GM19238 (cell line): ENCODE data around the gene PRRX2.
A peak's percentile ranks its signal among the peaks of the same experiment; 100 is the strongest.

Source experiments
- DNase-seq: peaks from one replicate; pipeline ENCODE4 v3.0.0; 2011; ENCODE audit warnings: low spot score; ENCODE audit not compliant: insufficient read length

The PRRX2 gene

GRCh38 chr9:129703667-129704355 is 38.4 kb downstream of the PRRX2 start:
- DNase-seq = no peak

DNA sequence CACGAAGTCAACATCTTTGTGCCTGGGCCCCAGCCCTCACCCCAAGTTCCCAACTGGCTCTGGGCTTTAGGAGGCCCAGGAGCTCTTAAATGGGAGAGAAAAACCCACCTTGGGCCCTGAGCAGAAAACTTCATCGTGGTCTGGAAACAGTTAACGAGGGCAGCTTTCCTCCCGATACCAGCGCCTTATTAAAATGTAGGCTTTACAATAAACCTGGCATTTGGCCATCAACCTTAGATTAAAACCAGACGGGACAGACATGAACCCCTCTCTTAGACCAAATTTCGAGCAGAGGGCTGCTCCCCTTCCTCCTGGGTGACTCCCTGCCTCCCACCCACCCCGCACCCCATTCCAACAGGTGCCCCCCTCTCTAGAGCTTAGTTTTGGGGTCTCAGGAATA is 39.4 kb downstream of the PRRX2 start:
- DNase-seq = no peak

GRCh38 chr9:129708793-129709192 is 43.3 kb downstream of the PRRX2 start:
- DNase-seq = no peak

DNA sequence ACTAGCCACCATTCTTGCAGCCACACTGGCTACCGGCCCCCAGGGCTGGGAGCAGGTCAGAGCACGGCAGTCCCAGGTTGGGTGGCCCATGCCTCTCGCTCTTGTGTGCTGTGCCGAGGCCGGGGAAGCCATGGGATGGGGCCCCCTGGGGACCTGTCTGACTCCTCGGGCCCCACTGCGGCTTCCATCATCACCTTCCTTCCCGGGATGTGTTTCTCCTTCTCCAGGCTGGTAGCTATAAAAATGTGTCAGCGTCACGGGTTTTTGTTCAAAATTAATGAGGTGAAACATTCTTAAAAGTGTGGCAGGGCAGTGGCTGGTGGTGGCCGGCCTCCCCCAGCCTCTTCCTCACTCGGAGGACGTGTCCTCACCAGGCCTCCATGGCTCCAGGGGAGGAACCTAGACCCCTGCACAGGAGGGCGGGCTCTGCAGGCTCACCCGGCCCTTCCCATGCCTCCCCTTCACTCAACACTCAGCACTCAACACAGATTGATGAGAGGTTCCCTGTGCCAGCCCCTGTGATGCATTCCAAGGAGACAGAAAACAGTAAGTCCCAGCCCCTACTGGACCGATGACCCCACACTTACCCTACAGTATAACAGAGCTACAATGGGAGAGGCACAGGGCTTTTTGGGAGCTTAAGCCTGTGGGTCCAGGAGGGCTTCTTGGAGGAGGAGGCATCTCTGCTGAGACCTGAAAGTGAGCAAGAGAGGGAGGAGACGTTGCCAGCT is 44.2 kb downstream of the PRRX2 start:
- DNase-seq = no peak

DNA sequence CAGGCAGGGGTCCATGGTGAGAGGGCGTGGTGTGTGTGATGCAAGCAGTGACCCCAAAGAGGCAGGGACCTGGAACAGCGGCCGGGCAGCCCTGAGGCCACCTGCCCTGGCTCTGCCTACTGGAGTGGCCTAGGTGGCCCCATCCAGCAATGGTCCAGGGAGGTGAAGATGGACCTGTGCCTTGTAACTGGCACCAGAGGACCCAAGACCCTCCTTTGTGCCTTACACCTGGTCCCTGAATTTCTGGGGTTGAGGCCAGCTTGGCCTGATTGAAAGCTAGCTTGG is 44.7 kb downstream of the PRRX2 start:
- no peak for DNase-seq

- DNase-seq = no peak
Measured at GRCh38 chr9:129712634-129713401, 47.4 kb downstream of the PRRX2 start.

GRCh38 chr9:129713402-129713679 is 47.9 kb downstream of the PRRX2 start:
- DNase-seq = no peak

- DNase-seq = no peak
Measured at GRCh38 chr9:129714511-129715061, 49.1 kb downstream of the PRRX2 start.

GRCh38 chr9:129716091-129716490 is 50.6 kb downstream of the PRRX2 start:
- no peak for DNase-seq

GRCh38 chr9:129717991-129718390 is 52.5 kb downstream of the PRRX2 start:
- no peak for DNase-seq

DNA sequence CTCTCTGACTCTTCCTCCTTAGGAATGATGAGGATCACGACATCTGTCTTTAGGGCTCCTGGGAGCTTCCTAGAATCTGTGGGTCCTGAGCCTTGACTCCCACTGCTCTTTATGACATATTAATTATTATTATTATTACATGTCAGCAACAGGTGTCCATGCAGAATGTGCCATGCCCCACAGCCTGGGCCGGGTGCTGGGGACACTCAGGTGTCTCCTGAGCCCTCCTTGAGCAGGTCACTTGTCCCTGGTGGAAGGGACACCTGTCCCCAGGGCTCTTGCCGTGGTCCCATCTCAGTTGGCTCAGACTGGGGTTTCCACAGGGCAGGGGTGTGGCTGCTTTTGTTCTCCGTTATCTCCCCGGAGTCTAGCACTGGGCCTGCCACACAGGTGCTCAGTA is 53.2 kb downstream of the PRRX2 start:
- no peak for DNase-seq

DNA sequence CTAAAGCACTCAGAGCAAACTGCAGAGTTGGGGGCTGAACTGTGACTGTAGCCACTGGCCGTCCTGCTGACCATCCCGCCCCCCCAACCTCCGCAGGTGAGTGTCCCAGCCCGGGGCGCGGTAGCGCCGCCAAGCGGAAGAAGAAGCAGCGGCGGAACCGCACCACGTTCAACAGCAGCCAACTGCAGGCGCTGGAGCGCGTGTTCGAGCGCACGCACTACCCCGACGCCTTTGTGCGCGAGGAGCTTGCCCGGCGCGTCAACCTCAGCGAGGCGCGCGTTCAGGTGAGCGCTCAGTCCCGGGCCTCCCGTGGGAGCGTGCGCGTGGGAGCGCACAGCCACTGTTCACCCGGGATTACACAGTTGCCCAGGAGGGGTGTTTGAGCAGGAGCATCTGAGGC is 53.7 kb downstream of the PRRX2 start:
- no peak for DNase-seq

GRCh38 chr9:129720181-129720864 is 54.9 kb downstream of the PRRX2 start:
- no peak for DNase-seq

DNA sequence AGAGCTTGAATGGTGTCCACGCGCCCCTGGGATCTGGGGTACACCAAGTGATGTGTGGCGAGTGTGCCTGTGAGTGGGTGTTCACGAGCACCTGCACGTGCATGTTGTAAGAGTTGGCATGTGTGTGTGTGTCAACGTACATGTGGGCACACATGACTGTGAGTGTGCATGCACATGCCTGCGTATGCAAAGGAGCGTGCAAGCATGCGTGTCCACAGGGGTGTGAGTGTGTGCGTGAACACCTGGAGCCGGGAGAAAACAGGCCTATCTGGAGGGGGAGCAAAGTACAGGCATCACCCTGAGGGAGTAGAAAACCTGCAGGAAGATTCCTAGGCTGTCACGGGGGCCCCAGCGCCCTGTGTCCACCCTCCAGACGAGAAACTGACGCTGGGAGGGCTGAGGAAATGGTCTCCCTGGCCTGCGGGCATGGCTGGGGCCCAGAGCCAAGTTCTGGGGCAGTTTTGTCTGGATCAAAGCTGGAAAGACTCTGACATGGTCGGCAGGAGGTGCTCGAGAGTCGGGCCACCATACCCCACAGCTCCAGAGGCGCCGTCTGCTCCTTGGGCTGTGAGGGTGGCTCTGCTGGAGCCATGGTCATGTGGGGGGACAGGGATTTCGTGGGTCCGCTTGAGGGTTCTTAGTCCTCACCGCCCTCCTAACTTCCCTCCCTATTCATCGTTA is 55.6 kb downstream of the PRRX2 start:
- DNase-seq = no peak

DNA sequence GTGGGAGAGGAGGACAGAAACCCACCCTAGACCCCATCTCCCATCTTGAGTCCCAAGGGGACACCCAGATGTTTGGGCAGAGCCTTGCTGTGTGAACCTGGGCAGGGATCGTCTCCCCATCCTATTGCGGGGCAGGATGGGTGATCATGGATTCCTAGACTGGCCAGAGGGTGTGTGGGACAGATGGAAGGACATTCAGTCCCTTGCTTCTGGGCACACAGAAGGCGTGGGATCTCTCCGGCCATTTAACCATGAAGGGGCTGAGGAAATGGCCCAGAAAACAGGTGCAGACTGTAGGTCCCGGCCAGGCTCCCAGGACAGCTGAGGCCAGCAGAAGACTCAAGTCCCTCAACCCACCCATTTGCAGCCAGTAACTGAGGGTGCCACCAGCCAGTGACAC is 57.5 kb downstream of the PRRX2 start:
- no peak for DNase-seq

GRCh38 chr9:129724456-129725190 is 59.2 kb downstream of the PRRX2 start:
- no peak for DNase-seq

GRCh38 chr9:129725795-129726251 is 60.4 kb downstream of the PRRX2 start:
- DNase-seq = no peak

- peak; percentile 67 for DNase-seq
Measured at GRCh38 chr9:129726322-129727160, 61.1 kb downstream of the PRRX2 start.

DNA sequence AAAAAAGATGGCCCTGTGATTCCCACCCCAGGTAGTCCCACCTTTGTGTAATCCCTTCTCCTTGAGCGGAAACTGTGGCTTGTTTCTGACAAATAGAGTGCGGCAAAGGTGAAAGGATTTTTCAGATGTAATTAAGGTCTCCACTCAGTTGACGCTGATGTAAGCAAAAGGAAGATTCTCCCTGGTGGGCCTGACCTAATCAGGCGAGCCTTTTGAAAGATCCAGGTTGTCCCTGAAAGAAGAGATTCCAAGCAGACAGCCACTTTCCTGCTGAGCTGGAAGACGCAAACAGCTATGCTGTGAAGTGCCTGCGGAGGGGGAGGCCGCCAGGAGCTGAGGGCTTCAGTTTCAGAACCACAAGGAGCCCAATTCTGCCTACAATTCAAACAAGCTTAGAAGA is 63.3 kb downstream of the PRRX2 start:
- DNase-seq = no peak
